ENCODE results near the gene SOX13. TPM values are rescaled to one million over a fixed set of nuclear protein-coding genes. Genes with fewer than 3 reads are reported as not detected.
A peak's percentile ranks its signal among the peaks of the same experiment; 100 is the strongest.

Gene SOX13
- polyA plus RNA-seq, 6 donors from 2014 or later = not detected

GRCh38 chr1:204152310-204153044 lies 79.6 kb downstream of the SOX13 start:
- Mint-ChIP-seq H3K4me3 (peak overlapping the region; percentile 71 to 87 (median 75)), H3K36me3 (no peaks in the 10 kb centered on the region), H3K9me3 (no peaks in the 10 kb centered on the region), H3K4me1 (peaks cover 0 to 9% (median 3%) of the 10 kb centered on the region in 3 donors), H3K27me3 (peaks cover 24 to 53% (median 38%) of the 10 kb centered on the region in 3 donors), H3K27ac (peak overlapping the region in 3 of 6 donors; percentile 47 to 52 (median 51))
- ATAC-seq (ENCODE audit: low read depth in 2 of 2) = peak in 1 of 2 donors; percentile 9
- no peak for DNase-seq

- Mint-ChIP-seq H3K4me3 (peak overlapping the region in 2 of 8 donors; percentile 72 to 81), H3K36me3 (no peaks in the 10 kb centered on the region), H3K9me3 (no peaks in the 10 kb centered on the region), H3K4me1 (peaks cover 0 to 9% (median 3%) of the 10 kb centered on the region in 3 donors), H3K27me3 (peaks cover 33 to 62% (median 48%) of the 10 kb centered on the region in 3 donors), H3K27ac (peak overlapping the region in 1 of 6 donors; percentile 82)
- no peak for DNase-seq
- ATAC-seq (ENCODE audit: low read depth in 2 of 2) = no peak
These were observed 80.8 kb downstream of the SOX13 start for GRCh38 chr1:204153667-204154066.

- peak overlapping the region in 1 of 8 donors; percentile 3 for H3K4me3 Mint-ChIP-seq
- ATAC-seq (ENCODE audit: low read depth in 2 of 2) = no peak
- peak overlapping the region in 1 of 6 donors; percentile 72 for H3K27ac Mint-ChIP-seq
These were observed 81.8 kb downstream of the SOX13 start for GRCh38 chr1:204154568-204155255.

GRCh38 chr1:204155881-204156280 lies 83.0 kb downstream of the SOX13 start:
- Mint-ChIP-seq H3K9me3 (no peaks in the 10 kb centered on the region), H3K27me3 (peaks cover 37 to 66% (median 62%) of the 10 kb centered on the region in 3 donors), H3K4me1 (peaks cover 0 to 9% (median 3%) of the 10 kb centered on the region in 3 donors), H3K4me3 (no peak overlapping the region), H3K27ac (peak overlapping the region in 1 of 6 donors; percentile 22), H3K36me3 (no peaks in the 10 kb centered on the region)
- ATAC-seq (ENCODE audit: low read depth in 2 of 2) (no peak), DNase-seq (no peak)

More at GRCh38 chr1:204154568-204155255, 81.8 kb downstream of the SOX13 start:
- no peaks in the 10 kb centered on the region for H3K9me3 Mint-ChIP-seq
- peaks cover 34 to 69% (median 55%) of the 10 kb centered on the region in 3 donors for H3K27me3 Mint-ChIP-seq
- H3K36me3 Mint-ChIP-seq = no peaks in the 10 kb centered on the region
- H3K4me1 Mint-ChIP-seq = peaks cover 0 to 9% (median 3%) of the 10 kb centered on the region in 3 donors
- DNase-seq = no peak

- Mint-ChIP-seq H3K27ac (peak overlapping the region in 3 of 6 donors; percentile 23 to 64 (median 62)), H3K36me3 (no peaks in the 10 kb centered on the region), H3K4me1 (peaks cover 0 to 1% (median under 1%) of the 10 kb centered on the region in 3 donors), H3K9me3 (no peaks in the 10 kb centered on the region), H3K4me3 (peak overlapping the region in 1 of 8 donors; percentile 19), H3K27me3 (peaks cover 38 to 69% (median 58%) of the 10 kb centered on the region in 3 donors)
- ATAC-seq (ENCODE audit: low read depth in 2 of 2) (no peak), DNase-seq (no peak)
These were observed 85.0 kb downstream of the SOX13 start for GRCh38 chr1:204157962-204158361.

- DNase-seq = no peak
- no peak for ATAC-seq (ENCODE audit: low read depth in 2 of 2)
- H3K27ac Mint-ChIP-seq = peak overlapping the region in 2 of 6 donors; percentile 11 to 61
- peaks cover 0 to 3% (median 0%) of the 10 kb centered on the region in 7 donors for H3K9me3 Mint-ChIP-seq
- peaks cover 20 to 46% (median 46%) of the 10 kb centered on the region in 3 donors for H3K27me3 Mint-ChIP-seq
- no peaks in the 10 kb centered on the region for H3K36me3 Mint-ChIP-seq
- H3K4me1 Mint-ChIP-seq = no peaks in the 10 kb centered on the region
- no peak overlapping the region for H3K4me3 Mint-ChIP-seq
These were observed 88.9 kb downstream of the SOX13 start for GRCh38 chr1:204161609-204162493.

GRCh38 chr1:204162494-204163074 lies 89.7 kb downstream of the SOX13 start:
- Mint-ChIP-seq H3K27me3 (peaks cover 23 to 43% (median 39%) of the 10 kb centered on the region in 3 donors), H3K36me3 (peaks cover 0 to 4% of the 10 kb centered on the region in 2 donors), H3K4me1 (no peaks in the 10 kb centered on the region), H3K9me3 (peaks cover 0 to 9% (median 3%) of the 10 kb centered on the region in 7 donors), H3K27ac (peak overlapping the region in 2 of 6 donors; percentile 11 to 61), H3K4me3 (no peak overlapping the region)
- DNase-seq = peak; percentile 64
- peak; percentile 83 to 89 for ATAC-seq (ENCODE audit: low read depth in 2 of 2)

- Mint-ChIP-seq H3K4me1 (no peaks in the 10 kb centered on the region), H3K9me3 (peaks cover 0 to 38% (median 34%) of the 10 kb centered on the region in 7 donors), H3K4me3 (no peak within 1 kb of the TSS), H3K36me3 (peaks cover 0 to 5% of the 10 kb centered on the region in 2 donors), H3K27me3 (peaks cover 4 to 16% (median 15%) of the 10 kb centered on the region in 3 donors), H3K27ac (no peak within 1 kb of the TSS)
- ATAC-seq (ENCODE audit: low read depth in 2 of 2) (no peak), DNase-seq (no peak)
These were observed 93.3 kb downstream of the SOX13 start, which contains the start of gene REN for GRCh38 chr1:204166219-204166618. TSS of gene REN (minus strand) at chr1:204166337. CDS start at chr1:204166293, 44 bp downstream.

GRCh38 chr1:204167730-204168129 lies 94.8 kb downstream of the SOX13 start:
- H3K27me3 Mint-ChIP-seq = peaks cover 4 to 16% (median 13%) of the 10 kb centered on the region in 3 donors
- no peaks in the 10 kb centered on the region for H3K4me1 Mint-ChIP-seq
- ATAC-seq (ENCODE audit: low read depth in 2 of 2) = no peak
- no peak overlapping the region for H3K27ac Mint-ChIP-seq
- peaks cover 0 to 50% (median 45%) of the 10 kb centered on the region in 7 donors for H3K9me3 Mint-ChIP-seq
- H3K36me3 Mint-ChIP-seq = peaks cover 0 to 6% of the 10 kb centered on the region in 2 donors
- no peak for DNase-seq
- no peak overlapping the region for H3K4me3 Mint-ChIP-seq

- no peak overlapping the region for H3K4me3 Mint-ChIP-seq
- no peak overlapping the region for H3K27ac Mint-ChIP-seq
- H3K4me1 Mint-ChIP-seq = no peaks in the 10 kb centered on the region
- ATAC-seq (ENCODE audit: low read depth in 2 of 2) (no peak), DNase-seq (no peak)
- peaks cover 3 to 61% (median 46%) of the 10 kb centered on the region in 7 donors for H3K9me3 Mint-ChIP-seq
- H3K36me3 Mint-ChIP-seq = peaks cover 0 to 17% of the 10 kb centered on the region in 2 donors
- peaks cover 10 to 20% (median 20%) of the 10 kb centered on the region in 3 donors for H3K27me3 Mint-ChIP-seq
These were observed 96.9 kb downstream of the SOX13 start for GRCh38 chr1:204169858-204170257.

GRCh38 chr1:204170494-204171155 lies 97.7 kb downstream of the SOX13 start:
- Mint-ChIP-seq H3K27me3 (peaks cover 10 to 17% (median 14%) of the 10 kb centered on the region in 3 donors), H3K36me3 (peaks cover 0 to 17% of the 10 kb centered on the region in 2 donors), H3K4me3 (no peak overlapping the region), H3K4me1 (no peaks in the 10 kb centered on the region), H3K27ac (peak overlapping the region in 1 of 6 donors; percentile 36), H3K9me3 (peaks cover 3 to 61% (median 46%) of the 10 kb centered on the region in 7 donors)
- ATAC-seq (ENCODE audit: low read depth in 2 of 2) (no peak), DNase-seq (no peak)

- Mint-ChIP-seq H3K27me3 (peaks cover 5 to 10% (median 8%) of the 10 kb centered on the region in 3 donors), H3K4me3 (no peak overlapping the region), H3K4me1 (no peaks in the 10 kb centered on the region), H3K27ac (no peak overlapping the region), H3K9me3 (peaks cover 3 to 61% (median 46%) of the 10 kb centered on the region in 7 donors), H3K36me3 (peaks cover 0 to 17% of the 10 kb centered on the region in 2 donors)
- DNase-seq = no peak
- ATAC-seq (ENCODE audit: low read depth in 2 of 2) = no peak
These were observed 98.8 kb downstream of the SOX13 start for GRCh38 chr1:204171751-204172178.

Data from naive B cell (primary cell).